ENCODE measurements around the gene BPIFA2.

Gene BPIFA2

GRCh38 chr20:33188421-33188820, 20.5 kb downstream of the BPIFA2 start:
- no peak for DNase-seq (ENCODE audit: low spot score)
- no peak for TF ChIP-seq CTCF (IDR thresholded peaks at IDR 0.05; ENCODE audit: extremely low read depth, insufficient read depth, missing control alignments)
- in situ Hi-C loops (cut with MboI; ENCODE audit: low pct_unique_long_range_greater_than_20kb, low sequenced_read_pairs, unreplicated experiment): no loop called here

- no peak for DNase-seq (ENCODE audit: low spot score)
- no peak for TF ChIP-seq CTCF (IDR thresholded peaks at IDR 0.05; ENCODE audit: extremely low read depth, insufficient read depth, missing control alignments)
- in situ Hi-C loops (cut with MboI; ENCODE audit: low pct_unique_long_range_greater_than_20kb, low sequenced_read_pairs, unreplicated experiment): no loop called here
Measured at GRCh38 chr20:33191484-33191883, 23.5 kb downstream of the BPIFA2 start.

GRCh38 chr20:33191955-33192354, 24.0 kb downstream of the BPIFA2 start:
- DNase-seq (ENCODE audit: low spot score): no peak
- TF ChIP-seq CTCF (IDR thresholded peaks at IDR 0.05; ENCODE audit: extremely low read depth, insufficient read depth, missing control alignments): no peak

GRCh38 chr20:33192912-33193501, 25.0 kb downstream of the BPIFA2 start:
- in situ Hi-C loops (cut with MboI; ENCODE audit: low pct_unique_long_range_greater_than_20kb, low sequenced_read_pairs, unreplicated experiment): no loop called here
- no peak for DNase-seq (ENCODE audit: low spot score)
- TF ChIP-seq CTCF (IDR thresholded peaks at IDR 0.05; ENCODE audit: extremely low read depth, insufficient read depth, missing control alignments): no peak

More at GRCh38 chr20:33191955-33192354, 24.0 kb downstream of the BPIFA2 start:
- in situ Hi-C loops (cut with MboI; ENCODE audit: low pct_unique_long_range_greater_than_20kb, low sequenced_read_pairs, unreplicated experiment): no loop called here

GRCh38 chr20:33199026-33199425, 31.1 kb downstream of the BPIFA2 start:
- no peak for DNase-seq (ENCODE audit: low spot score)
- in situ Hi-C loops (cut with MboI; ENCODE audit: low pct_unique_long_range_greater_than_20kb, low sequenced_read_pairs, unreplicated experiment): no loop called here
- no peak for TF ChIP-seq CTCF (IDR thresholded peaks at IDR 0.05; ENCODE audit: extremely low read depth, insufficient read depth, missing control alignments)

- DNase-seq (ENCODE audit: low spot score): no peak
- in situ Hi-C loops (cut with MboI; ENCODE audit: low pct_unique_long_range_greater_than_20kb, low sequenced_read_pairs, unreplicated experiment): no loop called here
- no peak for TF ChIP-seq CTCF (IDR thresholded peaks at IDR 0.05; ENCODE audit: extremely low read depth, insufficient read depth, missing control alignments)
Measured at GRCh38 chr20:33202451-33202850, 34.5 kb downstream of the BPIFA2 start.

Data from GM13977 (cell line).